Hypothalamus (tissue), 51 donors: ENCODE measurements around the gene MAPT.
A peak's percentile ranks its signal among the peaks of the same experiment; 100 is the strongest.
"Not testable (repeated sequence)": the region's sequence is repeated elsewhere in the genome, so short reads cannot be mapped to it uniquely, and the experiment has no call there.

Experiments used
- DNase-seq, 51 donors: peaks; one replicate each; lab custom pipeline; 2025; lab: John Stamatoyannopoulos, UW

MAPT gene

DNA sequence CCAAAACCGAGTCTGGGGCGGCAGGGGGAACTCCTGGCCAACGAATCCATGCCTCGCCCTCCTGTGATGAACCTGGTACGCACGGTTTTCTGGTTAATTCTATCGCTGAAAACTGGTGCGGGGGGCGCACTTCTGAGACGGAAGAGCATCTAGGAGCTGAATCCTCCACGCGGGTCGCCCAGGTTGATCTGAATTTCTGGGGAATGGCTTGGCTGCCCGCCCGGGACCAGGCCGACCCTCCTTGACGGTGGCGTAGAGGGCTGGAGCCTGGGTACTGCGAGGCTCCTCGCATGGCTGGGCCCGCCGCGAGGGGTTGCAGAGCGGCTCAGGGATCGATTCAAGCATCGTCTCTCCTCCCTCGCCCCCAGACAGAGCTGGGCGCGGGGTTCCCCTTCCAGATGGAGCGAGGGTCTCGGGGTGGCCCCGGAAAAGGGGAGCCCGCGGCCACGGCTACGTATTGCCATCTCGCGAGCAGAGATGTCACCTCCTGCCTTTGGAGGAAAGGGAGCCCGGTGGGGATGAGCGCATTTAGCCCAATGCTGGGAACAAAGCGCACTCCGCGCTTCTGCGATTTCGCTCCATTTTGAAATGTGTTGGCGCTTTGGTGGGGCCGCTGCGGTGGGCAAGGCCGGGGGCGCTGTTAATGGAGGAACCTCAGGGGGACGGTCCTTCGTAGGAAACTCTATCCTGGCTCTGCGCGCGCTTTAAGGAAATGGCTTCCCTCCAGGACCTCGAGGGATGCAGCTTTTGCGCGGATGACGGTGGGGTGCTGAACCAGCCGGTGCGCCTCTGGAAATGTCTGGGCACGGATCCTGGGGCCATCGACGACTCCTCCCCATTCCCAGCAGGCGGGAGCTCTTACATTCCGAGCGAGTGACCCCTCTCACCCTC lies 2.7 kb downstream of the MAPT start:
- DNase-seq: peak in 11 of 51 donors; percentile 14 to 60 (median 29)

DNA sequence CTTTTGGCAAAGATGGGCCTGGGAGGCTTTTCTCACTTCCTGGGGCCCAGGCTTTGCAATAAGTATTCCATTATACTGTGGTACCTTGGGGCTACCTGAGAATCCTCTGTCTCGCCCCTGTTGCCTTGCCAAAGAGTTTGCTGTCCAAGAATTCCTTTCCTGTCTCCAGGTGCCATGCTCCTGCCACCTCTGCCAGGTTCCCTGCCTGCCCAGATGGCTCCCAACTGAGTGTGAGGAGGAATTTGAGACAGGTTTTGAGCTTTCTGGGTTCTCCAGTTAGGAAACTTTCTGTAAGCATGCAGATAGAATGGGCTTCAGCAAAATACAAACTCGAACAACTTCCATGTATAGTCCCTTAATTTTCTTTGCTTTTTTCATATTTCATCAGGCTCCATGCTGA lies 5.8 kb downstream of the MAPT start:
- DNase-seq: no peak

DNA sequence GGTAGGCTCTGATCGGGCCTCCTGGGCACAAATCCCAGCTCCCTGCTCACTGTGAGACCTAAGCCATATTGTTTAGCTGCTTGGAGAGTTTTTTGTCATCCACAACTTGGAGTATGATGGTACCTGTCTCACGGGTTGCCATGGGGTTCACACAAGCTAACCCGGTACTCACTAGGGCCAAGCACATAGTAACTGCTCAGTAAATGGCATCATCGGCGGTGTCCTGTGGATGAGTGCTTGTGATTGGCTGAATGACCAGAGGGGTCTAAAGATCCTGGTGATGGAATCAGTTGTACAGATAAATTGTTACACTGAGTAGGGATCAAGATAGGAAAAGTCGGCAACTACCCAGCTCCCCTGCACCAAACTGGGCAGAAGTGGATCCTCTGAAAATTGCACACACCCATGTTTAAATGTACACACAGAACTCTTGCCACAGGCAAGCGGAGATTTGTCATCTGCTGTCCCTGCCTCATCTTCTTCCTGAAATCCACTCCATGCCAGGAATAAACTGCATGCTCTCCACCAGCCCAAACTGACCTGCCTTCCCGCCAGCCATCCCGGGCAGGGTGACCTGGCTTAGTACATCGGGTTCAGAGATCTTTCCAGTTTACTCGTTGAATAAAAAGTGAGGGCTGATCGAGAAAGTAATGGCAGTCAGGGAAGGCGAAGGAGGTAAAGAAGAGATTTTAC lies 6.5 kb downstream of the MAPT start:
- no peak for DNase-seq

- DNase-seq: peak in 3 of 51 donors; percentile 16 to 20 (median 18)
Measured at GRCh38 chr17:45902892-45903346, 8.6 kb downstream of the MAPT start.

DNA sequence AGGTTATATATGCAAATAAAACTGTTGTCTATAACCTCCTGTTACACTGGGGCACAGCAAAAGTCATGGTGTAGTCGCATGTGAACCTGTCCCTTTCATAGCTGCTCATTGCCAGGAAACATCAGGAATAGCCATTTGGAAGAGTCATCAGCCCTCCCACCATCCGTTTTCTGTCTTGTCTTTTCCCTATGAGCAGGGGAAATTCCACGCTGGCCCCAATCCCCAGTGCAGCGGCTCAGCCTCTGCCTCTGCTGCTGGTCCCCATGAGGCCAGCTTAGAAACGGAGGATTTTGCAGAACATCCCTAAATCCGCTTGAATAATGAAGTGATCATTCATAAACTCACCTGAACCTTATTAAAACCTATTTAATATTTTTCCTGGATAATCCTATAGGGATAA lies 10.5 kb downstream of the MAPT start:
- DNase-seq: no peak

DNA sequence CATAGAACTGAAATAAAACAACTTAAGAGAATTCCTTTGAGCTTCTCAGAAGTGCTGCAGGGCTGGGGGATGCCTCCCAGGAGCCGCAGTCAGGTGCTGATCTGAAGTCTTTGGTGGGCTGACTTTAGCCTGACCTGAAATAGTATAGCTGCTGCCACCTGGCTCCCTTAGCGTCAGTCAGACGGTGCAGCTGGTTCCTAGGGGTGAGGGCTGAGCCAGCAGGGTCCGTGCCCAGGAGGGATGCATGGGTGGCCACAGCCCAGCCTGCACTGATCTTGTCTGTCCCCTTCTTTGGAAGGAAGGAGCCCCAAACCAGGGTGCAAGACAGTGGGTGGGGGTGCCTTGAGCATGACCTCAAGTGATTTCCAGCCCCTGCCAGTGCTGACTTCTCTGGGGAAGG lies 11.5 kb downstream of the MAPT start:
- no peak for DNase-seq

DNA sequence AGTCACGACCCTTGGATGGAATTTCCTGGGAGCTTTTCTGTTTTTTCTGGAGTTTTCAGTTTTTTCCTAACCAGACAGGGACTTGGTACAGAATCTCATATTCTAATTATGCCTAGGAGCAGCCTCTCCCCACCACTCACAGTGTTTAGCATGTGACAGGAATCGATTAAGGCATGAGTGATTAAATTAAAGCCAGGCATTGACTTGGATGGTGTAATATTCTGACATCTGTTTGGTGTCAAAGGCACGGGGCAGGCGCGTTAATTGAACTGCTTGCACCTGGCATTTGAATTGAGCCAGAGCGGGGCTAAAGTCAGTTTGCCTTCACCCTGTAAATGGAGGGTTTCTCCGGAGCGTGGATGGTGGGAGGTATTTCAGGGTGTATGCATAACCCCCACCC lies 11.9 kb downstream of the MAPT start:
- DNase-seq: no peak

DNA sequence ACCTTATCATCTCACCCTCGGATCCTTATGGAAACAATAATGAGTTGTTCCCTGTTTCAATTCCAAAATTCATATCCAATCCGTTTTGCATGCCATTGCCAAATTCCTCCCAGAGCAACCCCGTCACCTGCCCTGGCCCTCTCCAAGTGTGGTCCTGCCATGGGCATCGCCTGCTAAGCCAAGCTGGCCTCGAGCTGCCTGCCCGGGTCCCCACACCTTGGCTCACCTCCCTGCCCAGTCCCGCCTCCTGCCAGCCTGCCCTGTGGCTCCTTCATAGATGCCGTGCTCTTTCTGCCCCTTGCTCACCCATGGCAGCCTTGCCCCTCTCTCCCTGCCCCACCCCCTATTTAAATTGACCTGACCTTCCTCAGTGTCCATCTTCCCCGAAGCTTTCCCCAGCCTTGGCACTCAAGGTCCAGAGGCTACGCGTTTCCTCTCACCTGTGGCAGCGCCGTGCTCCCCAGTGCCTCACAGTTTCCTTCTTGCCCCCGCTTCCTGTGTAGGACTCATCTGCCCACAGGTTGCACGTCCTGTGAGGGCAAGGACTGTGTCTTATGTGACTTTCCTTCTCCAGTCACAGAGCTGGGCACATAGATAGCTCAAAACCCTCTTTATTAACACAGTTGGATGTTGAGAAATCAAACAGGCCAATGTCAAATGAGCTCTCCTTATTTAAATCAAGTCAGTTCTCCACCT lies 12.7 kb downstream of the MAPT start:
- no peak for DNase-seq

GRCh38 chr17:45907750-45908395 lies 13.5 kb downstream of the MAPT start:
- DNase-seq: peak in 1 of 51 donors; percentile 26

- no peak for DNase-seq
Measured at GRCh38 chr17:45908460-45908859, 14.1 kb downstream of the MAPT start.

GRCh38 chr17:45908935-45909334 lies 14.6 kb downstream of the MAPT start:
- DNase-seq: no peak

DNA sequence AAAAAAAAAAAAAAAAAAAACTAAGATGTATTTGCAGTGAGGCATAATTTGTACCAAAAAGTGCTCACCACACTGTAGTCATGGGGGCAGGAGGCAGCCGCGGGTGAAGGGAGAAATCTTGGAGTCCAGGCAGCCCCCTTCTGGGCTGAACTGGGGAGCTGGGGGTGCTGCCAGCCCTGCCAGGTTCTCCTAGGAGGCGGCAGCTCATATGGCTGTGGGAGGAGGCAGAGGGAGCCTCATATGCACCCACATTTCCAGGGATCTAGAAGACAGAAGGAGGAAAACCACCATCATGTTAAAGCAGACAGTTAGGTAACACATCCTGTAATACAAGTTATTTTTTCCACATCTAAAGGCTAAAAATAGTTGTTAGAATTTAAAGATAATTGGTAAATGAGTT lies 16.3 kb downstream of the MAPT start:
- no peak for DNase-seq

DNA sequence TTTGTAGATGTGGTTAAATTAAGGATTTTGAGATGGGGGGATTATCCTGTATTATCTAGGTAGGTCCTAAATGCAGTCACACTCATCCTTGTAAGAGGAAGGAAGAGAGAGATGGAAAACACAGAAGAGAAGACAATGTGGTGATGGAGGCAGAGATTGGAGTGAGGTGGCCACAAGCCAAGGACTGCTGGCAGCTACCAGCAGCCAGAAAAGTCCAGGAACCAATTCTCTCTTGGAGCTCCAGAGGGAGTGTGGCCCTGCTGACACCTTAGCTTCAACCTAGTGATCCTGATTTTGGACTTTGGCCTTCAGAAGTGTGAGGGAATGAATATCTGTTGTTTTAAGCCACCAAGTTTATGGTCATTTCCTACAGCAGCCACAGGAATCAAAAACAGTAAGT lies 18.0 kb downstream of the MAPT start:
- DNase-seq: no peak

DNA sequence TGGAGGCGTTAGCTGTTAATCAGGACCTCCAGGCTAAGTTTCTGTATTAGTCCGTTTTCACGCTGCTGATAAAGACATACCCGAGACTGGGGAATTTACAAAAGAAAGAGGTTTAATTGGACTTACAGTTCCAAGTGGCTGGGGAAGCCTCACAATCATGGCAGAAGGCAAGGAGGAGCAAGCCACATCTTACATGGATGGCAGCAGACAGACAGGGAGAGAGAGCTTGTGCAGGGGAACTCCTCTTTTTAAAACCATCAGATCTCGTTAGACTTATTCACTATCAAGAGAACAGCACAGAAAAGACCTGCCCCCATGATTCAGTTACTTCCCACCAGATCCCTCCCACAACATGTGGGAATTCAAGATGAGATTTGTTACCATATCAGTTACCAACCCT lies 18.7 kb downstream of the MAPT start:
- not testable (repeated sequence) for DNase-seq

DNA sequence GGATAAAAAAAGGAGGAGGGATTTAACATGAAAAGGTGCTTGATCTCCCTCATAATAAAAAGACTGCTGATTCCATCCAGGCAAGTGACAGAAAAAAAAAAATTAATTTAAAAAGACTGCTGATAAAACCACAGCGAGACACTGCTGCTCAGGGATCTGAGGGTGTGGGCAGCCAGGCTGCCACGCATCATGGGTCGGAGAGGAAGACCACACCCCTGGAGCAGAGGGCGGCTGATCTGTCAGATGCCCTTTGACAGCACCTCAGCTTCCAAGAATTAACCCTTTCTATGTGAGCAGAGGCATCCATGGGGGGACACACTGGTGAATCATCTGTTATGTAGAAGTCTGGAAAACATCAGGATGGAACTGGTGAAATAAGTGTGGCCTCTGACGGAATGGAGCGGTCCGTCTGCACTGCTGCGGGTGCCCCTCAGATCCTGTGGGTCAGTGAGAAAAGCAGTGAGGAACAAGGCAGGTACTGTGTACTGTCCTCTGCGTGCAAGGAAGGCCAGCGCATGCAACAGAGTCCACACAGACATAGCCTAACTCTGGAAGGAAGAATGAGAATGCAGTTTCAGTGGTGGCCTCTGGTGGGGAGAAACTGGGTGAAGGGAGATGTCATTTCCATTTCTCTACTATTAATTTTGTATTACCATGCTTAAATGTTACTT lies 19.8 kb downstream of the MAPT start:
- DNase-seq: peak in 4 of 51 donors; percentile 22 to 45 (median 33)

GRCh38 chr17:45915263-45915662 lies 20.9 kb downstream of the MAPT start:
- no peak for DNase-seq

DNA sequence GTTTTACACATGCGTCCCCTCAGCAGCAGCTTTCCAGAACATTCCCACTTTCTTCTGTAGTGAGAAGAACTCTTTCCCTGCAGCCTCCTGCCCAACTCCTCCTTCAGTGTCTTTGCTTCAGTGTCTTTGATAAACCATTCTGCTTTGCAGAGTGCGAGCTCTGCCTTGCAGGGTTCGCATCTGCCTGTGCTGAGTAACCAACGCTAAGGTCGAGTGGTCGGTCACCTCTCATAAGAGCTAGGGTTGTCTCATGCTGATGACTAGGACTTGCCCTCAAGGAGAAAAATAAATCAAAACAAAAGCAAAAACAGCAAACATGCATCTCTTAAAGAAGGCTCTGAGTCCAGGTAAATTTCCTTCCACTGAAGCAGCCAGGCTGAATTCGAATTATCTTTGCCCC lies 22.7 kb downstream of the MAPT start:
- DNase-seq: no peak

DNA sequence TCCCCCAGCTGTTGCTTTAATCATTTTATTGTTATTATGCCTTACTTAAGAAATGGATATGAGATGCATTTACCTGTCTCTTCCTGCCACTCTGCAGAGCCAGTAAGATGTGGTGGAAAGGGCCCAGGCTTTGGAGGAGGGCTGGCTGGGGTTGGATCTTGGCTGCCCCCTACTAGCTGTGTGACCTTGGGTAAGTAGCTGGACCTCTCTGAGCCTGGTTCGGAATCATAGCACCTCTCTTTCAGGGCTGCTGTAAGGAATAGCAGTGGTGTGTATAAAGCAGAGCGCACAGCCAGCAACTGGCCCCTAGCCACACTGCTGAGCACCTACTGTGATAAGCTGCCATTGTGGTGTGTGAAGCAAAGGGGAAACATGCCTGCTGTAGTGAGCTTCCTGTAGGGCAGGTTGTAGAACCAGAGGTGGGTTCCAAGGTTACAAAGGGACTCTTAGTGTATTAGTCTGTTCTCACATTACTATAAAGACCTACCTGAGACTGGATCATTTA lies 23.9 kb downstream of the MAPT start:
- no peak for DNase-seq

- DNase-seq: no peak
Measured at GRCh38 chr17:45919136-45919535, 24.8 kb downstream of the MAPT start.

DNA sequence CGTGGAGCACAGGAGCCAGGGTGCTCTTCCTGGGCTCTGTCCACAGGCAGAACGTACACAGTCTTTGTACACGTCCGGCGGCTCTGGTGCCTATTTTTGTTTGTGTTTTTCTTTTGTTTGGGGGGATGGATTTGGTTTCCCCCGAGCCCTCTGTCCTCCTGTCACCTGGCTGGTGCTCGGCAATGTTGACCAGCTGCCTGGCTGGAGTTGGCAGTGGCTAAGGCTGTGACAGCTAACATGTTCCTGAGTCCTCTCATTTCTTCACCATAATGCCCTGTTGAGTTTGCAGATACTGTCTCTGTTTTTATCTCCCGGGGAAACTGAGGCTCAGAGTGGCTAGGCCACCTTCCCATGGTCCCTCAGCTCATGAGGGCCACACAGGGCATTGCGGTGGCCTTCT lies 25.7 kb downstream of the MAPT start:
- no peak for DNase-seq
